ENCODE results near the gene GUCA1A.

Gene GUCA1A

DNA sequence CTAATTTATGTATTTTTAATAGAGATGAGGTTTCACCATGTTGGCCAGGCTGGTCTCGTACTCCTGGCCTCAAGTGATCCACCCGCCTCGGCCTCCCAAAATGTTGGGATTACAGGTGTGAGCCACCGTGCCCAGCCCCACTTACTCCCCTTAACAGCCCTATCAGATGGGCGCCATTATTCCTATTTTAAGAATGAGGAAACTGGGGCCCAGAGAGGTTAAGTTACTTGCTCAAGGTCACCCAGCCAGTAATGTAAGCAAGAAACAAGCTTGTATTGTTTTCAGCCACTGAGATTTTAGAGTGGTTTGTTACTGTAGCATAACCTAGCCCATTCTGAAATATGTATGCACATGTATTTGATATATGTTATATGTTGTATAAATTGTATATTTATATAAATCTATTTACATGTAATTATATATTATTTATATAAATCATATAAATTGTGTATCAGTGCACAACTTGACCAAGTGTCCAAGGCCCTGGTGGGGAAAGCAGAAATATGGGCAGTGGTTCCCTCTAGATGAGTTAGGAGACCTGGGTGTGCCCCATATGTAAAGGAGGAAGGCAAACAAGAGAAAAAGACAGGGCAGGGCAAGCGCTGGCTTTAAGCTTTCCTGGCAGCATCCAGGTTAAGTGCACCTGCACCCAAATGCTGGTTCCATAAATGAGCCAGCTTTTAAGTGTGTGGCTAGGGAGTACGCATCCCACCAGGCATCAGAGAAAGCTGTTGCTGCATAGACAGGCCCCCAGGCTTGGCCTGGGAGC is 1.2 kb upstream of the GUCA1A start:
- no peak overlapping the region for H3K4me3 ChIP-seq (ENCODE audit: low read depth, low read length)
- in situ Hi-C loops (cut with HindIII; ENCODE audit: low sequenced_read_pairs) = loop anchor here (5.0 kb wide), 1 partner anchor 70 kb away; no protein-coding TSS in a partner anchor
- TF ChIP-seq, protein P1, sequence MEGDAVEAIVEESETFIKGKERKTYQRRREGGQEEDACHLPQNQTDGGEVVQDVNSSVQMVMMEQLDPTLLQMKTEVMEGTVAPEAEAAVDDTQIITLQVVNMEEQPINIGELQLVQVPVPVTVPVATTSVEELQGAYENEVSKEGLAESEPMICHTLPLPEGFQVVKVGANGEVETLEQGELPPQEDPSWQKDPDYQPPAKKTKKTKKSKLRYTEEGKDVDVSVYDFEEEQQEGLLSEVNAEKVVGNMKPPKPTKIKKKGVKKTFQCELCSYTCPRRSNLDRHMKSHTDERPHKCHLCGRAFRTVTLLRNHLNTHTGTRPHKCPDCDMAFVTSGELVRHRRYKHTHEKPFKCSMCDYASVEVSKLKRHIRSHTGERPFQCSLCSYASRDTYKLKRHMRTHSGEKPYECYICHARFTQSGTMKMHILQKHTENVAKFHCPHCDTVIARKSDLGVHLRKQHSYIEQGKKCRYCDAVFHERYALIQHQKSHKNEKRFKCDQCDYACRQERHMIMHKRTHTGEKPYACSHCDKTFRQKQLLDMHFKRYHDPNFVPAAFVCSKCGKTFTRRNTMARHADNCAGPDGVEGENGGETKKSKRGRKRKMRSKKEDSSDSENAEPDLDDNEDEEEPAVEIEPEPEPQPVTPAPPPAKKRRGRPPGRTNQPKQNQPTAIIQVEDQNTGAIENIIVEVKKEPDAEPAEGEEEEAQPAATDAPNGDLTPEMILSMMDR (IDR thresholded peaks at IDR 0.05; ENCODE audit: low read depth, low read length, missing control alignments) = no peak
- no peak for DNase-seq (ENCODE audit: low read depth)

DNA sequence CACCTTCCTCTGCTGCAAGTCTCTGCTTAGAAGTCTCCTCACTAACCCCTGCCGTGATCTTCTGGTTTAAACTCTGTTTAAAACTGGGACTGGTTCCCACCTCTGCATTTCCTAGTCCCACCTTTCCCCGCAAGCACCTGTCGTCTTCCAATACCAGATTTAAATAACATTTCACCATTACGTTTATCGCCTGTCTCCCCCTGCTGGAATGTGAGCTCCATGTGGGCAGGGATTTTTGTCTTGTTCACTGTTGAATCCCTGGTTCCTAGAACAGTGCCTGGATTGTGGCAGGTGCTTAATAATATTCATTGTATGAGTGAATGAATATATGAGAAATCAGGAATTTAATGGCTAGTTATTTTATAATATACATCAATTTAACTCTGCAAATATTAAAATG is 2.7 kb downstream of the GUCA1A start:
- in situ Hi-C loops (cut with HindIII; ENCODE audit: low sequenced_read_pairs) = no loop called here
- no peak for DNase-seq (ENCODE audit: low read depth)
- TF ChIP-seq, protein P1 (IDR thresholded peaks at IDR 0.05; ENCODE audit: low read depth, low read length, missing control alignments) = peak; percentile 34
- no peak overlapping the region for H3K4me3 ChIP-seq (ENCODE audit: low read depth, low read length)

DNA sequence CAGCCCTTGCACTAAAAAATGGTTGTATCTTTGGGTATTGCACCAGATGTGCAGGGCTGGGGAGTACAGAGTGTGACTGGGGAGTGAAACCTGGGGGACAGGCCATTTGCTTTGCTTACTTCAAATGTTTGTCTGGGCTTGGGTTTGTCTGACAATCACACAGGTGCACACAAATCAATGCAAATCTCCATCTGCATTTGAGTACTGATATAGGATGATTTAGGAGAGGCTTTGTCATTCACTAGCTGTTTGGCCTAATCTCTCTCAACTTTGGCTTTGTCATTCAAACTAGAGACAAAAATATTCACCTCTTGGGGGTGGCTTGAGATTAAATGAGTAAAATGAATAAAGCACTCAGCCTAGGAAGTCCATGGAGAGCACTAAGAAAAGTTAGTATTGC is 3.8 kb downstream of the GUCA1A start:
- TF ChIP-seq, protein P1 (IDR thresholded peaks at IDR 0.05; ENCODE audit: low read depth, low read length, missing control alignments) = no peak
- no peak overlapping the region for H3K4me3 ChIP-seq (ENCODE audit: low read depth, low read length)
- in situ Hi-C loops (cut with HindIII; ENCODE audit: low sequenced_read_pairs) = no loop called here
- no peak for DNase-seq (ENCODE audit: low read depth)

DNA sequence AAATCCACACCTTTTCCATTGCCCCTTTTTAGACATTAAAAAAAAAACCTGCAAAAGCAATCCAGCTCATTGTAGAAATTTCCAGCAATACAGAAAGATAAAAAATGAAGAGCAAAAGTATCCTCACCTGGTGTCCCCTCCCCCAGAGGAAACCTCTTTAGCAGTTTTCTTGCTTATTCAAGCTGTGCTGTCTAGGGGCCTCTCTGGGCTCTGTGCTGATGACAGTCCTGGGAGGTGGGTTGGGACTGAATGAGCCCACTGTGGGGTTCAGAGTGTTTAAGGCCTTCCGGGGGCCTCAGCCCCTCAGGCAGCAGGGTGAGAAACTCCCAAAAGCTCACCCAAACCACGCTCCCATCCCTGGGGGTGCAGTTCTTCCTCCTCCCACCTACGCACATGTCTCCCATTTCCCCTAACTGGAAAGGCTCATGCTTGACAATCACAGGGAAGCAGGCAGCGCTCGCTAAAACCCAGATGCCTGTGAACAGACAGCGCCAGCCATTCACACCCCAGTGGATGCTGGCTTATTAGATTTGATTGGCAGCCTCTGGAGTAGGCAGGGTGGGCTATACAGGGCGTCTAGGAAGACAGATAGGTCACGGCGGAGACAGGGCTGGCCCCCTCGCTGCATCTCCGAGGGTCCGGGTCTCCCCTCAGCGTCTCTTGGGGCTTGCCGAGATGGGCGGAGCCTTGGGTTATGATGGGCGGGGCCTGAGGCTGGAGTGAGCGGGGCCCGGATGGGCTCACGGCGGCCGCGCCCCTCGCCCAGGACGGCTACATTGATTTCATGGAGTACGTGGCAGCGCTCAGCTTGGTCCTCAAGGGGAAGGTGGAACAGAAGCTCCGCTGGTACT is 4.6 kb downstream of the GUCA1A start:
- H3K4me3 ChIP-seq (ENCODE audit: low read depth, low read length) = peak overlapping the region; percentile 19
- DNase-seq (ENCODE audit: low read depth) = no peak
- in situ Hi-C loops (cut with HindIII; ENCODE audit: low sequenced_read_pairs) = no loop called here
- TF ChIP-seq, protein P1 (IDR thresholded peaks at IDR 0.05; ENCODE audit: low read depth, low read length, missing control alignments) = no peak

DNA sequence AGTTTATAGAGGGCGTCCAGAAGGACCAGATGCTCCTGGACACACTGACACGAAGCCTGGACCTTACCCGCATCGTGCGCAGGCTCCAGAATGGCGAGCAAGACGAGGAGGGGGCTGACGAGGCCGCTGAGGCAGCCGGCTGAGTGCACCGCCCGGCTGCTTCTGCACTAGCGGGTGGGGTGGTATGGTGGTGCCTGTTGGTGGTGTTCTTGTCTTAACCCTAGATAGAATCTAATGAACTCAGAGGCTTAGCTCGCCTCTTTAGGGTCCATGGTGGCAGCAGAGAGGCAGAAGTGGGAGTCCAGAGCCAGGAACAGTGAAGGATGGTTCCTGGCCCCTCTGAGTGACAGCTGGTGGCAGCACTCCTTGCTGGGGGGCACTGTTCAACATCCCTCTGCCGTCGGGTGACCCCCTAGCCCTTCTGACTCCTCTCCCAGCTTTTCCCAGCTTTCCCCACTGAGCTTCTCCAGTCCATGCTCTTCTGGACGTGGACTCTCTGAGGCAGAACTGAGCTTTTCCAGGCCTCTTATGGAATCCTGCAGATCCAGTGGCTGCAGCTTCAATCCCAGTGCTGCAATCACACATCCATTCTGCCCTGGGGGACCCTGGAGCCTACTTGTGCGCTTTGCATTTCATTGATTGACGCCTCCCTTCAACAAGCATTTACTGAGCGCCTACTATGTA is 6.2 kb downstream of the GUCA1A start:
- TF ChIP-seq, protein P1 (IDR thresholded peaks at IDR 0.05; ENCODE audit: low read depth, low read length, missing control alignments) = no peak
- no peak overlapping the region for H3K4me3 ChIP-seq (ENCODE audit: low read depth, low read length)
- no peak for DNase-seq (ENCODE audit: low read depth)
- in situ Hi-C loops (cut with HindIII; ENCODE audit: low sequenced_read_pairs) = no loop called here

DNA sequence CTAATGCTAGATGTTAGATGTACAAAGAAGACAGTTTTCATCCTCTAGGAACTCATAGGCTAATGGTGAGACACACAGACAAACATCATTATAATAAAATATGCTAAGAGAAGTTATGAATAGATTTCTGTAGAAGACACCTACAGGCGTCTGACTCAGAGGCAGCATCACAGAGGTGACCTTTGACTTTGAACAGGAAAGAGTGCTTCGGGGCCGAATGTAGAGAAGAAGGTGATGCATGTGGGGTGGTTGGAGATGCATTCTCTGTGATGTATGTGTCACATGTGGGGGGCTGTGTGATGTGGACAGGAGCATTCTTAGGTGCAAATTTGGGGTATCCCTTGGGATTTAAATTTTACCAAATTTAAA is 6.8 kb downstream of the GUCA1A start:
- TF ChIP-seq, protein P1 (IDR thresholded peaks at IDR 0.05; ENCODE audit: low read depth, low read length, missing control alignments) = no peak
- in situ Hi-C loops (cut with HindIII; ENCODE audit: low sequenced_read_pairs) = no loop called here
- no peak for DNase-seq (ENCODE audit: low read depth)

More for the DNA sequence above, 6.8 kb downstream of the GUCA1A start:
- H3K4me3 ChIP-seq (ENCODE audit: low read depth, low read length) = no peak overlapping the region

All from astrocyte of the cerebellum (primary cell).